IPS-11a (cell line): Measurements from ENCODE around the gene IRF2.
"Not testable (repeated sequence)": the region's sequence is repeated elsewhere in the genome, so short reads cannot be mapped to it uniquely, and the experiment has no call there.

ENCODE experiments used
- H3K4me3 ChIP-seq: one replicate; pipeline ENCODE4 v1.5.1; 2013; ENCODE audit warnings: low read depth, low read length, control low read depth

Gene IRF2

DNA sequence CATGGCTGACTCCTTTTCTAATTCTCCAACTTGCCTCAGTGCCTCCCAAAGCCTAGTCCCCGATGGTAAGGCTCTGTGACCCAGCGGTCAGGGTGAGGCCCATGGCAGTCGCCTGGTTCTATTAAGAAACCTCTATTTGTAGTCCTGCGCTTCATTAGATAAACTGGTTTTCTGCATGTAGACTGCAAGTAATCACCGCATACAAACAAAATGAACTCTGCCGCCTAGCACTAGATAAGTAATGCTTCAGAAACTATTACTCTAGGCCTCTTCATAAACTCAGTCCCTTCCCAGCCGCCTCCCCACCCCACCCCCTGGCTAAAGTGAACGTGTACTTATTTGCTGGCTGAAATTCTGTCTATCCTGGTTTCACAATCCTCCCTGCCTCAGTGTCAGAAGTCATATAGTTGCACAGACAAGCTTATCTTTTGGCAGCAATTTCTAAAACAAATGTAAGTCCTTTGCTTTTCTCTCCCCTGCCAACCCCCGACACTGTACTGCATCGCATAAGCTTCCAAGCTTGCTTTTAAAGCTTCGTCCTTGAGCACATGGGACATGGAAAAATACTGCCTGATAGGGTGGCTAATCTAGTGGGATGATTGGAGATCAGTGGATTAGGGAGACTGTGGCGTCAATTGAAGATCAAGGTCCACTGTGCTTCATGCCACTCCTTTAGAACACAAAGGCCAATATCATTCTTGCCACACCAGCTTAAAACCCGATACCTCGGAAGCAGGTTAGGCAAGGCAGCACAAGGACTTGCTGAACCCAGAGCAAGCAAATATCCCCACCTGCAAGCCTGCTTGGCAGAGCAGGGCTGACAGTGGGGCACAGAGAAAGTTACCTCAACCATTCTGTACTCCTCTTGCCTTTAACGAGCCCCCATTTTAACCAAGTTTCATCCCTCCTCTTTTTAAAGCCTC lies 125.8 kb downstream of the IRF2 start:
- H3K4me3 ChIP-seq, result no peak overlapping the region

DNA sequence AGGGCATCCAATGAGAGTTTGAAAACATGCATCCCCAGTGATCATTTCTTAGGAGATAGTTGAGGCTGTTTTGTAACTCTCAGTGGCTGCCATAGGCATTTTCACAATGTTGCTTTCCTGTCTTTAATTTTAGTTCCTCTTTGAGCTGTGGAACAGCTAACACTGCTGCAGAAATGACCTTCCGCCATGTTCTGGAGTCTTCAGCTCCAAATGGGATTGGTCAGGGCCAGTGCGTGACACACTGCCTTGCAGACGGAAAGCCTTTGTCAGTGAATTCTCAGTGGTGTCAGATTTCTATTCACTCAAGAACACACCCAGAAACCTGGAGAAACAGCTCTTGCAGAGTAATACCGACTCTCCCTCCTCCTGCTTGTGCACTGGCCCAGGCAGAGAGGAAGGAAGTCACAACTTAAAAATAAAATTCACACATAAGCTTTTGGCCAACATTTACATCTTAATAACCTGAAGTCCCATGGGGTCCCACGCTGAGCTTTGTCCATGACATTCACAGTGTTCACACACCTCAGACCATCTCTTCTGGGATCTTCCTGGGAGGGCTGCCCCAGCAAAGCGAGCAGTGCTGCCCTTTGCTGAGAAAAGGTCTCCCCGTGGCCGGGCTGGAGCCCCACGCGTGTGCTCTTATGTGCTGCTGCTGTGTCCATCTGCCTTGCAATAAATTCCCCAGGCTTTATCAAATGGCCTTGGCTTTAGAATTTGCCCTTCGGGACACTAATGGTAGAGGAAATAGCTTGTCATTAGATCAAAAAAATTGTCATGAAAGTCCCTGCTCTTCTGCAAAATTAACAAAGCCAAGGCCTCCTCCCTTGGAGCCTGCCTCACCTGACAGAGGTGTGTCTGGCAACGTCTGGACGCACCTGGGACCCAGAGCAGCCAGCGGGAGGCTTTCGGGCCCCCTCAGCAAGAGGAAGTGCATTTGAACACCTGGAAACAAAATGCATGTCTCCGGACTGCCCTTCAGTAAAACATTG lies 126.8 kb downstream of the IRF2 start:
- H3K4me3 ChIP-seq, result no peak overlapping the region

DNA sequence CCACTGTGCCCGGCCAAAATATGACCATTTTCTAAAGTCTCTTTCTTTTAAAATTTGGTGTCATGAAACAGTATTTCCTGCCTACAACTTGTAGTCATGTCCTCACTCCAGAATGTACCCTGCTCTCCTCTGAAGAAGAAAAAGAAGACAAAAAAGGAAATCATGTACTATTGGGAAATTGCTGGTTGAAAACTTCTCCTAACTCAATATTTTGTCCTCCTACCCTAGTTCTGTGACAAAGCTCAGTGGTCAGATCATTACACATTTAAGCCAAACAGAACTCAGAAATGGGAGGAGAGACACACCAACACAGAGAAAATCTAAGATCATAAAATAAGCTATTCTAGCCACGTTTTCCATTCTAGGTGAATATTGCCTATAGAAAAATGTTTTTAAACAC lies 127.7 kb downstream of the IRF2 start:
- no peak overlapping the region for H3K4me3 ChIP-seq

DNA sequence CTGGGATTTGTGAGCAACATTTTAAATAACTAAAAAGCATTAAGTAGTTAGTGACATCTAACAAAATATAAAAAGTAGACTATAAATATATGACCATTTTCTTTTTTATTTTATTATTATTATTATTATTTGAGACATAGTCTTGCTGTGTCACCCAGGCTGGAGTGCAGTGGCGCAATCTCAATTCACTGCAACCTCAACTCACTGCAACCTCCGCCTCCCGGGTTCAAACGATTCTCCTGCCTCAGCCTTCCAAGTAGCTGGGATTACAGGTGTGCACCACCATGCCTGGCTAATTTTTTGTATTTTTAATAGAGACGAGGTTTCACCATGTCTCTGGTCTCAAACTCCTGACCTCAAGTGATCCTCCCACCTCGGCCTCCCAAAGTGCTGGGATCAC lies 128.1 kb downstream of the IRF2 start:
- H3K4me3 ChIP-seq, result not testable (repeated sequence)

DNA sequence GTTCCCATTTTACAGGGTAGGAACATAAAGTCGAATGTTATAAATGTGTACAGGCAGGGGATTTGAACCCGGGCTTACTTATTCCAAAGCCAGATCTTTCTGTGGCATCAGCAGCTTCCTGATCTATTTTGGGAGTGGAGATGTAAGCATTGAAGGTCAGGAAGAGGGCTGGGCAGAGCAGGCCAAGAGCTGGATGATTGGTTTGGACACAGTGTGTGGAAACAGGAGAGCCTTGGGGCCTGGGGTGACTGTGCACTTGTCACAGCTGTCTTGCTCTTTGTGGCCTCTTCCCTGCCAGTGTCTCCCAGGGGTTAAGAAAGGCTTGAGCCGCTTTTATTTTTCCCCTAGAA lies 128.8 kb downstream of the IRF2 start:
- no peak overlapping the region for H3K4me3 ChIP-seq

DNA sequence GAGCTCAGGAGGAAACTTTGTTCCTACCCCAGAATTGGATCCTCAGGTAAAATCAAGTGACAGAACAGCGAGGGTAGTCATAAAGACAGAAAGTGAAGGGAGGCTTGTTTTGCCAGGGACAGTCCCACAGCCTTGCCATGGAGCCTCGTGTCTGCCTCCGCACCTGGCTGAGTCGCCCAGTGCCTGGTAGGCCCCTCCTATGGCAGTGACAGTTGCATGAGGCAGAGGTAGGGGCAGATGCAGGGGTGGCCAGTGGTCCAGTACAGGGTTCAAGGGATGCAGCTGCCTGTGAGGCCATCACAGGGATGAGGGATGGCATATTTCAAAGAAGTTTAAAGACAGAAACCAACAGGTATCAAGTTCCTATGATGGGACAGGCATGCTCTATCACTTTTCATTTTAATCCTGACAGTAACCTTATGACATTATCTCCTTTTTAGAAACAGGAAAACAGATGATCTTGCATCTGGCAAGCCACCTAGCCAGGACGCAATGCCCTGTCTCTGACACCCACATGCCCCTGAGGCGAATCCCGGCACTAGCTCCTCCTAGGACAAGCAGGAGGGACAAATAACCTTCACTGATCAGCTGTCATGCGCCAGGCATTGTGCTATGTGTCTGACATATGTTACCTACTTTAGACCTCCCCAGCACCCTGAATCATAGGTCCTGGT lies 129.3 kb downstream of the IRF2 start:
- no peak overlapping the region for H3K4me3 ChIP-seq

DNA sequence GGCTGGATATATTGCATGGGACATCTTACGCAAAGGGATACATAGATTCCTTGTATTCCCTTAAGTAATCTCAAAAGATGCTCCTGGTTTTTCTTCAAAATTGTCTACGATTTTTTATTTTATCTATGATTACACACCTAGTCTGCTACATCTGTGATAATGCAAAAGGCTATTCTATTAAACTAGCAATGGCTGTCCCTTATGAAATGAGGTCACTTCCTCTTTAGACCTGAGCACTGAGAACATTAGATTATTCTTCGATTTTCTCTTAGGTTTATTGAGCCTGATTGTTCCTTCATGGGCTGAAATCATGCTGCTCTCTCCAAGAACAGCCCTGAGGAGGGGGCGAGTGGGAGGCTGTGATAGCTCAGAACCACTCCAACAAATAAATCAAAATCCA lies 129.9 kb downstream of the IRF2 start:
- H3K4me3 ChIP-seq, result no peak overlapping the region

DNA sequence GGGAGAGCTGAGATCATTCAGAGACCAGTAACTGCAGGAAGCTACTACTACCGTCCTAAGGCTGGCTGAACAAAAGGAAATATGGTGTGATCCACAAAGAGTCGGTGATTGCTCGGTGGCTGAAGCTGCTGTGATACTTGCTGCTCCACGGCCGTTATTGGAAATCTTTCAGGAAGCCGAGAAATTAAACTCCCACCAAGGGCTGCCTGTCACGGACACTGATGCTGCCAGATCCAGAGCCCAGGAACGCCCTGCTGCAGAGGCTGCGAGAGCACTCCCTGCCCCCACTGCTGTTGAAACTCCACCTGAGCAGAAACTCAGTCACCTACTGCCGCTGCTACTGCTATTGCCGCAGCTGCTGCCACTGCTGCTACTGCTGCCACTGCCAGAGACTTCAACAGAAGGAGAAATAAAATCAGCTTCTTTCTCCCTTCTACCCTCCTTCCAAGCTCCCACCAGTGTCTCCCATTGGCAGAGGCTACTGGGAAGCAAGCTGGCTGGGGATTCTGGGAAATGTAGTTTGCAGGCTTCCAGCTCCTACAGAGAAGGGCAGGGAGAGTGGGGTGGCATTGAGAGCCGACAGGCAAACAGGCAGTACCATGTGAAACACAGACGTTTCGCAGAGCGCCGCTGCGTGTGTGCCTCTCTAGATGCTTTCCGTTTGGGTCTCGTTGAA lies 130.7 kb downstream of the IRF2 start:
- H3K4me3 ChIP-seq, result peak overlapping the region; percentile 67

DNA sequence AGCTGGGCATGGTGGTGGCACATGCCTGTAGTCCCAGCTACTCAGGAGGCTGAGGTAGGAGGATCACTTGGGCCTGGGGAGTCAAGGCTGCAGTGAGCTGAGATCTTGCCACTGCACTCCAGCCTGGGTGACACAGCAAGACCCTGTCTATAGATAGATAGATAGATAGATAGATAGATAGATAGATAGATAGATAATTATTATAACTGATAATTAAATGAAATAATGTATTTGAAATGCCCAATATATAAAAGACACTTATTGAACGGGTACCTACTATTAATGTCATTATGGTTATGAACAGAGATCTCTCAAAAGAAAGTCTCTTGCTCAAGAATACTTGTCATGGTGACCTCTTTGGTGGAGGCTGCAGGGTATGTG lies 131.5 kb downstream of the IRF2 start:
- not testable (repeated sequence) for H3K4me3 ChIP-seq

DNA sequence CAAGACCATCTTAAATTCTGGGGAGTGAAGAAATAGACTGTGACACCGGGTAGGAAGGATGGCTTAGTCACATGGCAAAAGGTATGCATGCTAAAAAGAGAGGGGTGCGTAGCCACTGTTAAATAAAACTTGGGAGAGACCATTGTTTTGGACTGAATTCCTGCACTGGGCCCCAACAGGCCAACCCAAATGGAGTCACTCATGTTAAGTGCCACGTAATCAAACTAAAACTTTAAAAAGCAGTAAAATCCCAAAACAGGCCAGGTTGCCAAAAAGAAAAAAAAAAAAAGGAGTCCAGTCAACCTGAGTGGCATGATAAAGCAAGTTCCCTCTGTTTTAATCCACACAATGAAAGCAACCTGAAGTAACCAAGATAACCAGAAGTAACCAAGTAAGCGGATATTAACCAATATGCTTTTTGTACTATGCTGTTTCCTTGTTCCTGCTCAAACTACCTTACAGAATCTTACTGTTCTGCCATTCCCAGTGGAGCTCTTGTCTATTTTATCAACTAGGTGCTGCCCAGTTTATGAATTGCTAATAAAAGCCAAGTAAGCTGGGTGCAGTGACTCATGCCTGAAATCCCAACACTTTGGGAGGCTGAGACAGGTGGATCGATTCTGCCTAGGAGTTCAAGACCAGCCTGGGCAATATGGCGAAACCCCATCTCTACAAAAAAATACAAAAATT lies 132.0 kb downstream of the IRF2 start:
- no peak overlapping the region for H3K4me3 ChIP-seq

DNA sequence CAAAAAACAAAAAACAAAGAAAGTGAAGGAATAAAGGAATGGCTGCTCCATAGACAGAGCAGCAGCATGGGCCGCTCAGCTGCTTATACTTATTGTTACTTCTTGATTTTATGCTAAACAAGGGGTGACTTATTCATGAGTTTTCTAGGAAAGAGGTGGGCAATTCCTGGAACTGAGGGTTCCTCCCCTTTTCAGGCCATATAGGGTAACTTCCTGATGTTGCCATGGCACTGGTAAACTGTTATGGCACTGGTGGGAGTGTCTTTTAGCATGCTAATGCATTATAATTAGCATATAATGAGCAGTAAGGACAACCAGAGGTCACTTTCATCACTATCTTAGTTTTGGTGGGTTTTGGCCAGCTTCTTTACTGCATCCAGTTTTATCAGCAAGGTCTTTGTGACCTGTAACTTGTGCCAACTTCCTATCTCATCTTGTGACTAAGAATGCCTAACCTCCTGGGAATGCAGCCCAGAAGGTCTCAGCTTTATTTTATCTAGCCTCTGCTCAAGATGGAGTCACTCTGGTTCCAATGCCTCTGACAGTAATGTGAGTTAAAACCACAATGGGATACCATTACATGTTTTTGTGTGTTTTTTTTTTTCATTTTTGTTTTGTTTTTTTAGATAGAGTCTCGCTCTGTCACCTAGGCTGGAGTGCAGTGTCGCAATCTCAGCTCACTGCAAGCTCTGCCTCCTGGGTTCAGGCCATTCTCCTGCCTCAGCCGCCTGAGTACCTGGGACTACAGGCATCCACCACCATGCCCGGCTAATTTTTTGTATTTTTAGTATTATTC lies 134.8 kb downstream of the IRF2 start:
- H3K4me3 ChIP-seq, result not testable (repeated sequence)

DNA sequence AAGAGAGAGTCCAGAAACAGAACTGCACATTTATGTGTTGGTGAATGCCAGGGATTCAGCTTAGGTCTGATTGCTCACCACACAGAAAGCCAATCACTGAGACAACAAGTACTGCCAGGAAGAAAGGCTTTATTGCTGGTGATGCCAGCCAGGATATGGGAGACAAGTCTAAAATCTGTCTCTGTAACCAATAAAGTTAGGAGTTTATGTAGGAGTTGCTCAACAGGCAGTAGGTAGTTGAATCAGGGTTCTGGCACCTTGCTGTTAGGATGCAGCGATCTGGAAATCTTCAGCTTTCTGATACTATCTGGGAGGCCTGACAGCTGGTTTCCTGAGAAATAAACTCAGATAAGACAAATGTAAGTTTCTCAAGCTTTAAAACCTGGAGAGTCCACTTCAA lies 136.4 kb downstream of the IRF2 start:
- no peak overlapping the region for H3K4me3 ChIP-seq
